ENCODE data around the gene CACNA1C.

The CACNA1C gene

GRCh38 chr12:2341051-2341751, 288.4 kb downstream of the CACNA1C start:
- Histone ChIP-seq H3K9ac (ENCODE audit: low read depth, low read length) (no peak overlapping the region), H3K4me3 (ENCODE audit: low read depth in 1 of 2, low read length in 2 of 2) (no peak overlapping the region), H3K4me2 (ENCODE audit: insufficient read depth, low read length) (no peak overlapping the region), H3K4me1 (ENCODE audit: insufficient read depth, low read length) (no peaks in the 10 kb centered on the region), H3K79me2 (ENCODE audit: insufficient read depth, low read length) (no peaks in the 10 kb centered on the region), H3K36me3 (ENCODE audit: insufficient read depth, low read length) (no peaks in the 10 kb centered on the region), H3K27ac (ENCODE audit: low read length) (no peak overlapping the region), H3K27me3 (ENCODE audit: insufficient read depth, low read length, poor library complexity) (peaks cover 2% of the 10 kb centered on the region), H3K9me3 (ENCODE audit: insufficient read depth, low read length, severe bottlenecking) (no peaks in the 10 kb centered on the region), H2AFZ (ENCODE audit: low read depth, low read length) (no peak overlapping the region), H4K20me1 (ENCODE audit: insufficient read depth, low read length) (no peaks in the 10 kb centered on the region)
- TF ChIP-seq EZH2 (IDR thresholded peaks at IDR 0.05; ENCODE audit: borderline replicate concordance, low read depth, low read length, severe bottlenecking) (no peak), CTCF (IDR thresholded peaks at IDR 0.05; ENCODE audit: borderline replicate concordance, extremely low read depth, low read length, poor library complexity, severe bottlenecking) (no peak)
- no peak for DNase-seq
- no peak for ATAC-seq (ENCODE audit: insufficient read depth, low read depth)

GRCh38 chr12:2341871-2342270, 289.1 kb downstream of the CACNA1C start:
- DNase-seq: no peak
- no peak overlapping the region for H3K27ac ChIP-seq (ENCODE audit: low read length)
- no peaks in the 10 kb centered on the region for H3K36me3 ChIP-seq (ENCODE audit: insufficient read depth, low read length)
- H2AFZ ChIP-seq (ENCODE audit: low read depth, low read length): no peak overlapping the region
- H3K27me3 ChIP-seq (ENCODE audit: insufficient read depth, low read length, poor library complexity): peaks cover 2% of the 10 kb centered on the region
- no peaks in the 10 kb centered on the region for H3K79me2 ChIP-seq (ENCODE audit: insufficient read depth, low read length)
- H4K20me1 ChIP-seq (ENCODE audit: insufficient read depth, low read length): no peaks in the 10 kb centered on the region
- no peak overlapping the region for H3K9ac ChIP-seq (ENCODE audit: low read depth, low read length)
- no peak overlapping the region for H3K4me3 ChIP-seq (ENCODE audit: low read depth in 1 of 2, low read length in 2 of 2)
- ATAC-seq (ENCODE audit: insufficient read depth, low read depth): no peak
- no peaks in the 10 kb centered on the region for H3K9me3 ChIP-seq (ENCODE audit: insufficient read depth, low read length, severe bottlenecking)
- no peak overlapping the region for H3K4me2 ChIP-seq (ENCODE audit: insufficient read depth, low read length)
- TF ChIP-seq CTCF (IDR thresholded peaks at IDR 0.05; ENCODE audit: borderline replicate concordance, extremely low read depth, low read length, poor library complexity, severe bottlenecking) (no peak), EZH2 (IDR thresholded peaks at IDR 0.05; ENCODE audit: borderline replicate concordance, low read depth, low read length, severe bottlenecking) (no peak)
- H3K4me1 ChIP-seq (ENCODE audit: insufficient read depth, low read length): no peaks in the 10 kb centered on the region

- Histone ChIP-seq H3K4me2 (ENCODE audit: insufficient read depth, low read length) (no peak overlapping the region), H3K9me3 (ENCODE audit: insufficient read depth, low read length, severe bottlenecking) (no peaks in the 10 kb centered on the region), H4K20me1 (ENCODE audit: insufficient read depth, low read length) (no peaks in the 10 kb centered on the region), H3K4me3 (ENCODE audit: low read depth in 1 of 2, low read length in 2 of 2) (no peak overlapping the region), H3K79me2 (ENCODE audit: insufficient read depth, low read length) (no peaks in the 10 kb centered on the region), H3K27ac (ENCODE audit: low read length) (no peak overlapping the region), H3K36me3 (ENCODE audit: insufficient read depth, low read length) (no peaks in the 10 kb centered on the region), H3K9ac (ENCODE audit: low read depth, low read length) (no peak overlapping the region), H2AFZ (ENCODE audit: low read depth, low read length) (no peak overlapping the region), H3K4me1 (ENCODE audit: insufficient read depth, low read length) (no peaks in the 10 kb centered on the region), H3K27me3 (ENCODE audit: insufficient read depth, low read length, poor library complexity) (peaks cover 2% of the 10 kb centered on the region)
- TF ChIP-seq EZH2 (IDR thresholded peaks at IDR 0.05; ENCODE audit: borderline replicate concordance, low read depth, low read length, severe bottlenecking) (no peak), CTCF (IDR thresholded peaks at IDR 0.05; ENCODE audit: borderline replicate concordance, extremely low read depth, low read length, poor library complexity, severe bottlenecking) (no peak)
- no peak for DNase-seq
- no peak for ATAC-seq (ENCODE audit: insufficient read depth, low read depth)
Measured at GRCh38 chr12:2343681-2344080, 290.9 kb downstream of the CACNA1C start.

Data from DND-41 (cell line).